Measurements from ENCODE around the gene TSPAN14. TPM values are rescaled to one million over a fixed set of nuclear protein-coding genes. Genes with fewer than 3 reads are reported as not detected.

Gene TSPAN14
- total and polyA plus RNA-seq, 12 donors = 16.9 to 57.2 (median 27.6) TPM

DNA sequence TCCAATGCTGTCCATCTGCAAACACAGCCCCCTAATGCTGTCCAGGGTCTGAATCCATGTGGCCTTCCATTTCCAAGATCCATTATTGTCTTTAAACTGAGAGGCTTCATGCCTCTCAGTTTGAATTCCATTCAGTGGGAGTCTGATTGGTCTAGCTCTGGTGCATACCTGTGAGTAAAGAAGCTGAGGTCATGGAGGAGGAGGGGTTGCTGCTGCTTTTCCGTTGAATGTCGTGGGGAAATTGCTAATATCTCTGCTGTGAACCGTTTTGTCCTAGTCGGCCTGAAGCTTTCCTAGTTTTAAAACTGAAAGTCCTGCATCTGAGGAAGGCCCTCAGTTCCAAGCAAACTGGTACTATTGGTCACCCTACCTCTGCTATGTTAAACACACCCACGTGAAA is 101.3 kb downstream of the TSPAN14 start:
- Histone ChIP-seq H3K9me3 (no peaks in the 10 kb centered on the region), H3K36me3 (no peaks in the 10 kb centered on the region), H3K4me1 (peaks cover 0 to 25% (median 12%) of the 10 kb centered on the region in 9 donors), H3K27ac (no peak overlapping the region), H3K27me3 (no peaks in the 10 kb centered on the region), H3K4me3 (no peak overlapping the region)
- 65 to 70% methylated on average over 5 of the region's 5 CpGs for WGBS, 2 donors
- ATAC-seq = no peak
- no peak for TF ChIP-seq CTCF (IDR thresholded peaks at IDR 0.05)
- DNase-seq = no peak
- intact Hi-C loops (cut with DNase I) = no loop called here

- Histone ChIP-seq H3K36me3 (no peaks in the 10 kb centered on the region), H3K4me1 (no peaks in the 10 kb centered on the region), H3K4me3 (no peak overlapping the region), H3K27ac (no peak overlapping the region), H3K9me3 (no peaks in the 10 kb centered on the region), H3K27me3 (no peaks in the 10 kb centered on the region)
- TF ChIP-seq CTCF (IDR thresholded peaks at IDR 0.05) = no peak
- no peak for ATAC-seq
- DNase-seq = no peak
- intact Hi-C loops (cut with DNase I) = no loop called here
These were observed 107.8 kb downstream of the TSPAN14 start for GRCh38 chr10:80561950-80562349.

DNA sequence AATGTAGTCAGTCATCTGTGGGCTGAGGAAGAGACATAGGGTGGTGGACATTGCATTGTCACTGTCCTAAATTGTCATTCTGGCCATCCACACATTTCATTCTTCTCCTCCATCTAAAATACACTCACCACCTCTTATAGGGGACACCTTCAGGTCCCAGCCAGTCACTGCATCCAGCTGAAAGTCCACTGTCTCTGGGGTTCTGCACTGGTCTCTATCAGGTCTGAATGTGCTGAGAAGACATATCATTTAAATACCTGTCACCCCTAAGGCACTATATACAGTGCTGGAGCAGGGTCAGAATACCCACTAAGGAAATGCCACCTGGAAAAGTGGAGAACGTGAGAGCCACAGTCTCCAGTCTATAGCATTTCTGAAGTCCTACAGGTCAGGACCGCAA is 113.2 kb downstream of the TSPAN14 start:
- WGBS, 2 donors = 84 to 89% methylated on average over 2 of the region's 2 CpGs
- H3K4me3 ChIP-seq = no peak overlapping the region
- DNase-seq (no peak), ATAC-seq (no peak)
- no peaks in the 10 kb centered on the region for H3K36me3 ChIP-seq
- H3K27ac ChIP-seq = no peak overlapping the region
- no peaks in the 10 kb centered on the region for H3K9me3 ChIP-seq
- H3K4me1 ChIP-seq = no peaks in the 10 kb centered on the region
- no peak for TF ChIP-seq CTCF (IDR thresholded peaks at IDR 0.05)
- H3K27me3 ChIP-seq = no peaks in the 10 kb centered on the region
- intact Hi-C loops (cut with DNase I) = no loop called here

DNA sequence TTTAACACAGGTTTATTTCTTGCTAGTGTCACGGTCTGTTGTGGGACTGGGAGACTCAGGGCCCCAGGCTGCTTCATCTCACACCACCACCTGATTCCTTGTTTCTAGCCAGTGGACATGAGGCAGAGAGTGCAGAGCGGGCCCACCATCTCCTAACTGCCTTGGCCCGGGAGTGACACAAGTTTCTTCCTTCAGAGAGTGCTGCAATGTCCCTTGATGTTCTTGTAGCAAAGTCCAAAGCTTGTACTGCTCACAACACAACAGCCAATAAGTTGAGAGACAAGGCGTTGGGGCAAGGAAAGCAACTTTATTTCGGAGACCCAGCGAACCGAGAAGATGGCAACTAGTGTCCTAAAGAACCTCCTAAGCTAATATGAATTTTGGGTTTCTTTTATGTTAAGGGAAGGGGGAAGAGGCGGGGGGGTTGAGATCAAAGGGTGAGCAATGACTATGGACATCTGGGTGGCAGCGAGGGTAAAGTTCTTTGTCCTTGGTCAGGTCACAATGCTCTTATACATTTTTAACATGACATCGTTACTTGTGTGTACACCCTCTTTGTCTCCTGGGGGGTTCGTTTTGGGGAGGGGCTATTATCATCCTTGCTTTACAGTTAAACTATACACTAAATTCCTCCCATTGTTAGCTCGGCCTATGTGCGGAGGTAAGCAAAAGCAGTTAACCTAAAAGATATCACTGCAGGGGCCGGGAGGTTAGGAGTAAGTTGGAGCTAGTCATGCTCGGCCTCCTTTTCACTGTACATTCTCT is 115.2 kb downstream of the TSPAN14 start:
- intact Hi-C loops (cut with DNase I) = no loop called here
- Histone ChIP-seq H3K36me3 (no peaks in the 10 kb centered on the region), H3K4me1 (no peaks in the 10 kb centered on the region), H3K9me3 (no peaks in the 10 kb centered on the region), H3K27me3 (no peaks in the 10 kb centered on the region), H3K4me3 (no peak overlapping the region), H3K27ac (no peak overlapping the region)
- WGBS, 2 donors = 93 to 95% methylated on average over 15 of the region's 15 CpGs
- no peak for TF ChIP-seq CTCF (IDR thresholded peaks at IDR 0.05)
- ATAC-seq = no peak
- DNase-seq = no peak

Measured in heart right ventricle (tissue), 16 donors.